ENCODE data around the gene FBXW11. TPM values are rescaled to one million over a fixed set of nuclear protein-coding genes. Genes with fewer than 3 reads are reported as not detected.

FBXW11 gene
- total and polyA plus RNA-seq, 2 of the 8 experiments (the other 6 are each of a cell fraction or from before 2014, with no cell fraction given), result 45.0 to 75.6 TPM

GRCh38 chr5:171978016-171978415 lies 28.4 kb downstream of the FBXW11 start:
- Histone ChIP-seq H4K8ac (ENCODE audit: extremely low read depth, insufficient read depth, low read length) (no peak overlapping the region), H2AFZ (ENCODE audit: low read length) (no peak overlapping the region), H3K14ac (ENCODE audit: insufficient read length) (no peak overlapping the region), H2BK120ac (replicated peaks; ENCODE audit: low read depth, low read length) (peak overlapping the region; percentile 55), H3K79me1 (ENCODE audit: low read depth, low read length) (peaks cover 5% of the 10 kb centered on the region; the same call in 1 of the 2 replicates), H3K4me2 (ENCODE audit: insufficient read depth in 1 of 2, low read depth in 2 of 2, low read length in 2 of 2) (peak overlapping the region; percentile 61 to 83), H2BK20ac (ENCODE audit: low read length) (no peak overlapping the region), H3K4ac (replicated peaks; ENCODE audit: insufficient read length, low read depth, low read length) (no peak overlapping the region), H3K27ac (ENCODE audit: low read depth, low read length) (0 out of 2 replicates have a peak overlapping the region, but pooled peaks have one; percentile 49), H4K91ac (replicated peaks; ENCODE audit: insufficient read length, low read length) (no peak overlapping the region), H3K9me3 (ENCODE audit: insufficient read depth in 2 of 2, low read depth in 1 of 2, low read length in 1 of 2) (no peaks in the 10 kb centered on the region), H3K18ac (ENCODE audit: extremely low read depth, low read length) (0 out of 2 replicates have a peak overlapping the region, but pooled peaks have one; percentile 25), H3K79me2 (ENCODE audit: control insufficient read depth in 1 of 2, insufficient read depth in 2 of 2, low read length in 2 of 2) (peaks cover 24 to 100% of the 10 kb centered on the region in 2 experiments), H4K5ac (ENCODE audit: insufficient read length, low read depth, low read length) (no peak overlapping the region), H4K20me1 (replicated peaks in 1 of 2; ENCODE audit: control insufficient read depth in 1 of 2, insufficient read depth in 2 of 2, low read length in 2 of 2) (peaks cover 5 to 12% of the 10 kb centered on the region in 2 experiments), H3K4me1 (replicated peaks in 1 of 4; ENCODE audit: control insufficient read depth in 3 of 4, insufficient read depth in 4 of 4, low read length in 3 of 4) (peaks cover 12 to 44% (median 39%) of the 10 kb centered on the region in 4 experiments), H2BK15ac (ENCODE audit: low read length) (no peak overlapping the region), H2BK5ac (ENCODE audit: low read depth, low read length) (peak overlapping the region; percentile 80; the same call in 1 of the 2 replicates), H3K27me3 (replicated peaks in 1 of 4; ENCODE audit: control insufficient read depth in 3 of 4, extremely low read depth in 1 of 4, insufficient read depth in 3 of 4, low read length in 3 of 4) (no peaks in the 10 kb centered on the region), H3K56ac (replicated peaks; ENCODE audit: insufficient read length, low read depth, low read length) (no peak overlapping the region), H3K23me2 (ENCODE audit: low read depth, low read length) (no peaks in the 10 kb centered on the region; the same call in none of the 2 replicates), H3K36me3 (ENCODE audit: control insufficient read depth in 2 of 4, insufficient read depth in 4 of 4, low read length in 3 of 4) (peaks cover 0 to 4% (median 0%) of the 10 kb centered on the region in 4 experiments; a peak in 1 of 8 replicates), H3K9ac (replicated peaks in 1 of 4; ENCODE audit: extremely low read depth in 1 of 4, low read depth in 3 of 4, low read length in 3 of 4) (no peak overlapping the region), H3K23ac (ENCODE audit: insufficient read length) (no peak overlapping the region), H3K4me3 (ENCODE audit: extremely low read depth in 1 of 4, insufficient read depth in 2 of 4, low read depth in 3 of 4, low read length in 4 of 4) (peak overlapping the region in 1 of 4 experiments; percentile 45; a peak in 2 of 8 replicates), H2AK5ac (ENCODE audit: low read depth, low read length) (no peak overlapping the region), H2BK12ac (ENCODE audit: low read depth, low read length) (no peak overlapping the region)
- DNase-seq (ENCODE audit: low read depth in 1 of 2, low spot score in 2 of 2) (no peak), FAIRE-seq (no peak)
- WGBS, 2 experiments (ENCODE audit: extremely low coverage in 1 of 2, insufficient coverage in 1 of 2, insufficient read length in 1 of 2, insufficient replicate concordance in 2 of 2, low coverage in 1 of 2, low lambda C conversion rate in 2 of 2, missing lambda C conversion rate in 1 of 2), result 67% methylated on average over 1 of the region's 1 CpG; no CpG with 5 or more reads in 1 of the 2 experiments
- CTCF ChIA-PET (ENCODE audit: partially characterized antibody), result interaction anchor here (0.7 to 2.1 kb wide), 5 partner anchors 10 to 69 kb away, joined by 3 to 6 read pairs (median 4); no protein-coding TSS in a partner anchor
- POLR2A ChIA-PET (ENCODE audit: partially characterized antibody), result interaction anchor here (0.8 to 6.6 kb wide), 9 partner anchors 9 to 56 kb away, joined by 3 to 66 read pairs (median 4); partner anchors contain the start of gene FBXW11
- TF ChIP-seq EGR1 (IDR thresholded peaks at IDR 0.05; ENCODE audit: borderline replicate concordance, low read depth, low read length) (no peak), HDAC6 (IDR thresholded peaks at IDR 0.05; ENCODE audit: low read depth, low read length) (no peak), MAX (IDR thresholded peaks at IDR 0.05) (no peak), ATF3 (IDR thresholded peaks at IDR 0.05; ENCODE audit: insufficient read depth, low read depth, low read length) (no peak), BACH1 (IDR thresholded peaks at IDR 0.05; ENCODE audit: low read length) (no peak), TCF12 (IDR thresholded peaks at IDR 0.05; ENCODE audit: low read depth, low read length) (no peak), POU5F1 (IDR thresholded peaks at IDR 0.05; ENCODE audit: low read depth, low read length) (no peak), TAF1 (IDR thresholded peaks at IDR 0.05; ENCODE audit: low read depth, low read length) (no peak), NRF1 (IDR thresholded peaks at IDR 0.05; ENCODE audit: low read depth, low read length) (no peak)

Data from H1 (cell line).